Left ventricle myocardium inferior (tissue), 1 donor: ENCODE measurements around the gene SORCS2. TPM values are rescaled to one million over a fixed set of nuclear protein-coding genes. Genes with fewer than 3 reads are reported as not detected.
A peak's percentile ranks its signal among the peaks of the same experiment; 100 is the strongest.

Experiments used
- DNase-seq: peaks from one replicate; pipeline ENCODE4 v3.0.0-alpha.2; 2020
- H3K27ac ChIP-seq: fragments of 200-600 bp; replicated peaks from 2 replicates; pipeline ENCODE4 v1.8.0; 2021
- H3K27me3 ChIP-seq: fragments of 200-600 bp; 2 replicates; pipeline ENCODE4 v1.8.0; 2021; ENCODE audit warnings: low read depth
- H3K36me3 ChIP-seq: fragments of 200-600 bp; 2 replicates; pipeline ENCODE4 v1.8.0; 2021
- H3K4me1 ChIP-seq: fragments of 200-600 bp; 2 replicates; pipeline ENCODE4 v1.8.0; 2021
- H3K4me3 ChIP-seq: fragments of 200-600 bp; 2 replicates; pipeline ENCODE4 v1.8.0; 2021; ENCODE audit warnings: mild to moderate bottlenecking, moderate library complexity
- H3K9me3 ChIP-seq: fragments of 200-600 bp; replicated peaks from 2 replicates; pipeline ENCODE4 v1.8.0; 2021
- intact Hi-C: fragments of 100-400 bp; cut with micrococcal nuclease; formaldehyde crosslinking; loops from one replicate; pipeline ENCODE4 v1.11.0; 2022
- total RNA-seq: library from RNA; stranded (reverse); fragmentation: NEBNext Ultra II Directional; extraction: Animal tissue kit (Norgen Biotek cat#: 25700); gene quantifications from one replicate; pipeline ENCODE4 v1.2.1, GENCODE V29; 2021
- TF ChIP-seq, protein P1 (sequence below): fragments of 200-600 bp; IDR thresholded peaks from 2 replicates; pipeline ENCODE4 v1.8.0; 2021; ENCODE audit warnings: antibody characterized with exemption, mild to moderate bottlenecking, borderline replicate concordance
- donor health status: DM: no; HTN: yes; CAD: no; lungs with severe emphysema.

The SORCS2 gene
- total RNA-seq, 1 donor from 2014 or later = 1.2 TPM

DNA sequence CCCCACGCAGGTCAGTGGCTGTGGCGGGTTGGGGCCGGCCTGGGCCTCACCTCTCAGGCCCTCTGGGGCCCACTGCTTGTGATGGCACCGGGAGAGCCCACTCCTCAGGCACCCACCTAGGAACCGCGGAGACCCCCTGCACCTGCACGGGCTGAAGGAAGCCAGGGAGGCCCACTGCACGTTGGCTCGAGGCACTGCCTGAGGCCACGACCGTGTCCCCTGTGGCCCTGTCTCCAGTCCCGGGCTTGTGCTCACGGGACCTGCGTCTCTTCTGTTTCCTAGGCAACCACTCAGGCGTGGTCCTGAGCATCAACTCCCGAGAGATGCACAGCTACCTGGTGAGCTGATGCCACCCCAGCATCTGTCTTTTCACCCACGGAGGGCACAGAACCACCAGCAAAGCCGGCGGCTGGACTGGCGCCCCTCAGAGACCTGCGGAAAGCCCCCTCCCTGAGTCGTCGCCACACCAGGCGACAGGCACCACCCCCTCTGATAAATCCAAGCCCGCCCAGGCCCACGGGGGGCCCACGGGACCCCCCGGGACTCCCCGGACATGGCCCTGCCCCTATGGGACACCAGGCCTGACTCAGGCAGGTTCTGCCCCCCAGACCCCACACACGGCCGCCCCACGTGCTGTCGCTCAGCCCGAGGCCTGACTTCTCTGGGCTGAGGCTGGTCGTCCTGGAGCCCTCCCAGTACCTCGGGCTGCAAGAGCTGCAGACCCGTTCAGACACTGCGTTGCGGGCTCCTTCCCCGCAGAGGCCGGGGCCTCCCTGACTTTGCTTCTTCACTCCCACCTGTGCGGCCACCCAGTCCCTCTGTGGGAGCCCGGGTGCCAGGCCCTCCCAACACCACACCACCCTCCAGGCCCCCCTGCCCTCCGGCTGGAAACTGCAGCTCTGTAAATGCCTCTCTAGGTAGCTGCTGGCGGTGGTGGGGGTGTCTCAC is 547.9 kb downstream of the SORCS2 start:
- peak; percentile 9 for DNase-seq
- Histone ChIP-seq H3K4me3 (no peak overlapping the region), H3K9me3 (no peaks in the 10 kb centered on the region), H3K27me3 (peaks cover 4% of the 10 kb centered on the region), H3K36me3 (no peaks in the 10 kb centered on the region), H3K27ac (no peak overlapping the region), H3K4me1 (no peaks in the 10 kb centered on the region)
- intact Hi-C loops = no loop called here
- TF ChIP-seq, protein P1, sequence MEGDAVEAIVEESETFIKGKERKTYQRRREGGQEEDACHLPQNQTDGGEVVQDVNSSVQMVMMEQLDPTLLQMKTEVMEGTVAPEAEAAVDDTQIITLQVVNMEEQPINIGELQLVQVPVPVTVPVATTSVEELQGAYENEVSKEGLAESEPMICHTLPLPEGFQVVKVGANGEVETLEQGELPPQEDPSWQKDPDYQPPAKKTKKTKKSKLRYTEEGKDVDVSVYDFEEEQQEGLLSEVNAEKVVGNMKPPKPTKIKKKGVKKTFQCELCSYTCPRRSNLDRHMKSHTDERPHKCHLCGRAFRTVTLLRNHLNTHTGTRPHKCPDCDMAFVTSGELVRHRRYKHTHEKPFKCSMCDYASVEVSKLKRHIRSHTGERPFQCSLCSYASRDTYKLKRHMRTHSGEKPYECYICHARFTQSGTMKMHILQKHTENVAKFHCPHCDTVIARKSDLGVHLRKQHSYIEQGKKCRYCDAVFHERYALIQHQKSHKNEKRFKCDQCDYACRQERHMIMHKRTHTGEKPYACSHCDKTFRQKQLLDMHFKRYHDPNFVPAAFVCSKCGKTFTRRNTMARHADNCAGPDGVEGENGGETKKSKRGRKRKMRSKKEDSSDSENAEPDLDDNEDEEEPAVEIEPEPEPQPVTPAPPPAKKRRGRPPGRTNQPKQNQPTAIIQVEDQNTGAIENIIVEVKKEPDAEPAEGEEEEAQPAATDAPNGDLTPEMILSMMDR = no peak

DNA sequence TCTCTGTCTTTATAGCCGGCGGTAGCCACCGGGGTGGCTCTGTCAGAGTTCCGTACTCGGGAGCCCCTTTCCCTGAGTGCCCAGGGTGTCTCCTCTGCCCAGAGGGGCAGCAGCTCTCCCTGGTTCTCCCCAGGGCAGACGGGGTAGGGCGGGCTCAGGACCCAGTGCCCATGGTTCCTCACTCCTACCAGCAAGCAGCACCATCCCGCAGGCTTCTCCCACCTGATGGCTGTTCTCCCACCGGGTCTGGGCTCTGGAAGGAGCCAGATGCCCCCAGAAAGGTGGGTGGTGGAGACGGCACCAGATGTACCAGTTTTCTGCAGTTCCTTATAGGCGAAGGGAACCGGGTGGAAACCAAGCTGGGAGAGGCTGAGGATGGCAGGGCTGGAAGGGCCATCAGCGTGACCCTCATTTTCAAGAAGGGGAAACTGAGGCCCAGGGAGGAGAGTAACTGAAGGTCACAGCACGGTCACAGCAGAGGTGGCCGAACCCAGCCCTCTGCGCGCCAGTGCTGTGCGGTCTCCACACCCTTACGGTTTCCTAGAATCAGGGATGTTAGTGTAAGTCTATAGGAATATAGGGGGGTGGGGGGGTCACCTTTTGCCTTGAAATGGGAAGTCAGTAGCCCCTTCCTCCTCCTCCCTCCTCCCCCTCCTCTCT is 548.7 kb downstream of the SORCS2 start:
- H3K4me1 ChIP-seq = no peaks in the 10 kb centered on the region
- TF ChIP-seq, protein P1 = no peak
- H3K9me3 ChIP-seq = no peaks in the 10 kb centered on the region
- DNase-seq = no peak
- intact Hi-C loops = no loop called here
- no peak overlapping the region for H3K4me3 ChIP-seq
- H3K27ac ChIP-seq = no peak overlapping the region
- no peaks in the 10 kb centered on the region for H3K36me3 ChIP-seq
- H3K27me3 ChIP-seq = peaks cover 3% of the 10 kb centered on the region

GRCh38 chr4:7741946-7742806 is 549.8 kb downstream of the SORCS2 start:
- Histone ChIP-seq H3K36me3 (no peaks in the 10 kb centered on the region), H3K9me3 (no peaks in the 10 kb centered on the region), H3K4me1 (no peaks in the 10 kb centered on the region), H3K4me3 (no peak overlapping the region), H3K27ac (no peak overlapping the region), H3K27me3 (peaks cover 12% of the 10 kb centered on the region)
- DNase-seq = no peak
- intact Hi-C loops = no loop called here
- TF ChIP-seq, protein P1 = no peak

- no peak for DNase-seq
- no peaks in the 10 kb centered on the region for H3K4me1 ChIP-seq
- H3K4me3 ChIP-seq = no peak overlapping the region
- no peaks in the 10 kb centered on the region for H3K36me3 ChIP-seq
- H3K9me3 ChIP-seq = no peaks in the 10 kb centered on the region
- H3K27ac ChIP-seq = no peak overlapping the region
- intact Hi-C loops = no loop called here
- peaks cover 14% of the 10 kb centered on the region for H3K27me3 ChIP-seq
- TF ChIP-seq, protein P1 = no peak
Measured at GRCh38 chr4:7742807-7743280, 550.5 kb downstream of the SORCS2 start.
